Kidney tubule cell (primary cell): ENCODE results near the gene GUCA1A.
"Not testable (repeated sequence)": the region's sequence is repeated elsewhere in the genome, so short reads cannot be mapped to it uniquely, and the experiment has no call there.

Experiments
- DNase-seq: peaks from one replicate; pipeline ENCODE4 v3.0.0-alpha.2; 2018; ENCODE audit warnings: low spot score

GUCA1A gene

DNA sequence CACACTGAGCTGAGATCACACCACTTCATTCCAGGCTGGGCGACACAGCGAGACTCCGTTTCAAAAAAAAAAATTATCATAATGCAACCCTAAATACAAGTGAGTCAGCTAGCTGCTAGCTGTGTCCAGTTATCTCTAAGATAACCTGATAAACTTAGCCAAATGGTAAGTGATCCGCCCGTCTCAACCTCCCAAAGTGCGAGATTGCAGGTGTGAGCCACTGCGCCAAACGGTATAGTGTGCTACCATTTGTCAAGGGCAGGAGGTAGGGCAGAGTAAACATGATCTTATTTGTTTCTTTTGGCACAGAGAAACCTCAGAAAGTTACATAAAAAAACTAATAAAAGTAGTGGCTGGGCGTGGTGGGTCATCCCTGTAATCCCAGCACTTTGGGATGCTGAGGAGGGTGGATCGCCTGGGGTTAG is 26.0 kb upstream of the GUCA1A start:
- DNase-seq, result no peak

DNA sequence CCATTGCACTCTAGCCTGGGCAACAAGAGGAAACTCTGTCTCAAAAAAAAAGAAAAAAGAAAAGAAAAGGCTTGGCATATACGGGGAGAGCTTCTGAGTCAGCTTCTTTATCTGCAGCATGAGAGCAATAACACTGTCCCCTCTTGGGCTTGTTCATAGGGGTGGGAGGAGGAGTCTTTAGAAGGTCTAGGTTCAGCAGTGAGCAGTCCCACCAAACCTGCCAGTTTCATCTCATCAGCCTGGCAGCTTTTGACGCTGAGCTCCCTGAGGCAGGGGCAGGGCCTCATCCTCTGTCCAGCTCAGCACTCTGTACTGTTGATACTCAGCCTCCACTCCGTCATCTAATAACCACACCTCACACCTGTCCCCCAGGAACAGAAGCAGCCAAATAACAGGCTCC is 25.1 kb upstream of the GUCA1A start:
- DNase-seq, result no peak

GRCh38 chr6:42150254-42150653 is 22.9 kb upstream of the GUCA1A start:
- no peak for DNase-seq

- no peak for DNase-seq
These were observed 21.1 kb upstream of the GUCA1A start for GRCh38 chr6:42152024-42152423.

DNA sequence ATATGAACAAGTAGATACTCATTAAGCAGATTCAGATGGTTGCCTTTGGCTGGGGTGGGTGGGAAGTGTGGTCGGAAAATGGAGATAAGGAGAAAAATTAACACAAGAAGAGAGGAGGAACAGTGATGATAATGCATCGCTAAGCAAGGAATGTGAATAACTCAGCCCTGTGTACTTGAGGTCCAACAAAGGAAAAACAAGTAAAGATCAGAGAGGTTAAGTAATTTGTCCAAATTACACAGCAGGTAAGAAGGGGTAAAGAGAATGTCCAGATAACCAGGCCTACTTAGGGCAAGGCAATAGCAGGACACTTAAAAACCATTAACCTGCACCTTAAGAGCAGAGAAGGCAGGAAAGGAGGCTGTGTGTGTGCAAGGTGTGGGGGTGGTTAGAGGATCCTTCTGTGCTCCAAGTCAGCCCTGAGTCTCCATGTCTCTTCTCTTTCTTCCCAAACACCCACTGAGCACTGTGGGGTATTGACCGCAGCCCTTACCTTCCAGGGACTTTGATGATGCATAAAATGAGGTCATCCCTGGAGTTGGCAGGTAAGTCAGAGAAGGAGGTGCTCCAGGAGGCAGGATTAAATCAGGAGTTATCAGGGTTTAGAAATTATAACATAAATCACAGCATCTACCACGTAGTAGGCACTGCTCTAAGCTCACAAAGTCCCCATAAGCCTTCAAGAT is 20.5 kb upstream of the GUCA1A start:
- not testable (repeated sequence) for DNase-seq

DNA sequence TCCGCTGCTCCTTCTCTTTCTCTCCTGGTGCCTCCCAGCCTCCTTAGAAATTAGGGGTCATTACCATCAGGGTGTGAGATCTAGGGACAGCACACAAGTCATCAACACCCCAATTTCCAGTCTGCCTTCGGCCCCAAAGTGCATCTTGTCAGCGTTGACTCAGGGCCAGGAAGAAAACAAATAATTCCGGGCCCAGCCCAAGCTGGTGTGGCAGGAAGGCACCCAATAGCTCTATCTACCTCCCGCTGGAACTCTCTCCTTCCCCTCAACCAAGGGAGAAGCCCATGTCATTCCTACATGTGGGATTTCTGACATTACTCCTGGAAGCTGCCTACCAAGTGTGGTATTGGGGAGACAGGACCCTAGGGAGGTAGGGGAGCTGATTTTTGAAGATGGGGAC is 19.2 kb upstream of the GUCA1A start:
- DNase-seq, result no peak

GRCh38 chr6:42154461-42155209 is 18.5 kb upstream of the GUCA1A start:
- DNase-seq, result no peak

- no peak for DNase-seq
These were observed 17.9 kb upstream of the GUCA1A start for GRCh38 chr6:42155293-42155692.

DNA sequence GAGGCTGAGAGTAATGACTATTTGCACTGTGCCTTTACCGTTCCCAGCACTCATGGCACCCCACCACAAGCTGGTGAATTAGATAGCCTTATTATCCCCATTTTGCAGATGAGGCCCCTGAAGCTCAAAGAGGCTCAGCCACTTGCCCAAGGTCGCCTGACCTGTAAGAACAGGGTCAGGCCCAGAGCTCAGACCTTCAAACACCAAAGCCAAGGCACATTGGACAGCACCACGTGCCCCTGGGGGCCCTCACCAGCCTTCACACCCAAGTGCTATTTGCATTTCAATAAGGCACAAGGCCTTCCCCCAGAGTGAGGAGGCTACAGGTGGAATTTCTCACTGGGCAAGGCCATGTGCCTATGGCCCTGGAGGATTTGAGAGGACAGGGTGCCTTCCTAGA is 16.5 kb upstream of the GUCA1A start:
- no peak for DNase-seq

- DNase-seq, result peak; percentile 13
These were observed 15.2 kb upstream of the GUCA1A start for GRCh38 chr6:42158011-42158410.

DNA sequence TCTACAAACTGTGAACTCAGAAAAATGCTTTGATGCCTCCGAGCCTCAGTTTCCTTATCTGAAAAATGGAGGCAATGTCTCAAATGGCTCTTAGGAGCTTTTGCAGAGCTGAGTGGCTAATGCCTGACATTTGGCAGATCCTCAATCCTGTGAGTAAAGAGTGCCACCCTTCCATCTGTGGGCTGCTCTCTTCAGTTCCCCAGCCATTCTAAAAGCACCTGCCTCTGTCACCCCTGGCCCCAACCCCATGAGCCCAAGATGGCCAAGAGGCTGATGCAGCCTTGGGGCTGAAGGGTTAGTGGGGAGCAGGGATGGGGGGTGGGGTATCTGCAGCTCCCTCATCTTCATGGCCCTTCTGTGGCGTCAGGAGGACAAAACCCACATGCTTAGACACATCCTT is 14.5 kb upstream of the GUCA1A start:
- DNase-seq, result no peak

- no peak for DNase-seq
These were observed 13.6 kb upstream of the GUCA1A start for GRCh38 chr6:42159431-42160024.

GRCh38 chr6:42162384-42162783 is 10.8 kb upstream of the GUCA1A start:
- no peak for DNase-seq

- no peak for DNase-seq
These were observed 10.4 kb upstream of the GUCA1A start for GRCh38 chr6:42162812-42163211.

DNA sequence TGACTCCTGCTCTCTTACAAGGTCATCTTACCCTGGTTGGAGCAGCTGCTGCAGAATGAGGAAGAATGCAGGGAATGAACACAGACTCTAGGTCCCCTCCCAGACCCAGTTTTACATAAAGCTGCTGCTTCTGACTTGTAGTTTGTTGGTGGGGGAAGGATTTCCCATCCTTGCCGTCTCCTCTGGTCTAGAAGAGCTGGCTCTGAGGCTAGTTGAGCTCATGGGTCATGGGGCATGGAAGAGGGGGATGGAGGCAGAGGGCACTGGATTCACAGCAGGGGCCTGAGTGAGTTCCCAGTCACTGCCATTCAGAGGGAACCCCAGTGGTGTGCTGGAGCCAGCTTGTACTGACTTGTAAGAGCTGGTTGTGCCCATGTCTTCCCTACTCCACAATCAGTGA is 9.2 kb upstream of the GUCA1A start:
- no peak for DNase-seq

DNA sequence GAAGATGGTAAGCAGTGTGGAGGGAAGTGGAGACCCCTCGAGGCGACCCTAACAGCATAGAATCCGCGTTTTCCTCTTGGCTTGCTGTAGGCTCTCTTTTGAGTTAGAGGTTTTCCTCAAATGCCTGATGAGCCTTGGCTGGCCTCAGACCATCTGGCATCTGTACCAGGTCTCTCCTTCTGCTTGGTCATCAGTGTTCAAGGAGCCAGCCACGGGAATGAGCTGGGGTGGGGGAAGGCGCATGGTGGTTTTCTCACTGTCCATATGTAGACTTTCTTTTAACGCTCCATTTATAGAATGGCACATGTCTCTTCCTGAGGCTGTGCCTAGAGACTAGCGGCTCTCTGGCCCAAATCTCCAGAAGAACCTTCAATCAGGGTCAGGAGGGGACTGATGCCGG is 8.1 kb upstream of the GUCA1A start:
- peak; percentile 30 for DNase-seq

DNA sequence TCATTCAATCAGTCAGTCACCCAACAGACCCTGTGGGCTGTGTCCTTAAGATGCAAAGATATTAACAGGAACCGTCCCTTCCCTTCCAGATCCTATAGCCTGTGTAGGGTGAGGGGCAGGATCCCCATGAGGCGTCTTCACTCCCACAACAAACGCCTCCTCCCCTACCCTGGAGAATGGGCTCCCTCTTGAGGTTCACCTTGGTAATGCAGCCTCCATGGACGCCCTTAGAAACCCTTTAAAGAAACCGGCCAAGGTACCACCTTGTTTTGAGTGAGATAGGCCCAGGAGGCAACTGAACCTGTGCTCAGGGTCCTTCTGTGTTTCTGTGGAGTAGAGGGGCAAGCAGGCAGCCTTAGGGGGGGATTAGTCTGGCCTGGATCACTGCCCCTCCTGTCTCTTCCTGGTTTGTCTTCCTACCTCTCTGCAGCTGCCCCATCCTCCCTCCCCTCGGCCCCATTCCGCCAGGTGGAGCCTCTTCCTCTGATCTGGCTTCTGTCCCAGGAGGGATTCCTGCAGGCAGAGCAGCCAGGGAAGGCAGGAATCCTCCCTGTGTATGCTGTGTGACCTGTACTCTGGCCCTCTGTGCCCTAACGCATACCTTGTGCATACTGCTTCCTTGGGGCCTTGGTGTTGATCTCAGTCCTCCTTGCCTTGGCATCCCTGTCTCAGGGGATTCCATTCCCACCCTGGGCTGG is 6.6 kb upstream of the GUCA1A start:
- DNase-seq, result peak; percentile 85

DNA sequence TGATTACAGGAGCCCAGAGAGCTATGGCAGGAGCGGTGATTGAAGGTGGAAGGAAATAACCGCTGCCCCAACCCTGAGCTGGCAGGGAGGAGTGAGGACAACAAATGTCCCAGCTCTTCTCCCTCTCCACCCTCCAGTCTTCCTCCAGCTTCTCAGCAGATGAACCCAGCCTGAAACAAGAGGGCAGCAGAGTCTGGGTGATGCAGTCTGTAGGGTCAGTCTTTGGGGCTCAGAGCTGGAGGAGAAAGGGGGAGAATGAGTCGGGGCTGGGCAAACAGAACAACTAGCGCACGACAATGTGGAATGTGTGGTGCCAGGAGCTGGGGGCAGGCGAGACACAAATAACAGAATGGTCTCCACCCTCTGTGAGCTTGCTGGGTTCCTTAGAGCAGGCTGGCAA is 4.5 kb upstream of the GUCA1A start:
- no peak for DNase-seq

DNA sequence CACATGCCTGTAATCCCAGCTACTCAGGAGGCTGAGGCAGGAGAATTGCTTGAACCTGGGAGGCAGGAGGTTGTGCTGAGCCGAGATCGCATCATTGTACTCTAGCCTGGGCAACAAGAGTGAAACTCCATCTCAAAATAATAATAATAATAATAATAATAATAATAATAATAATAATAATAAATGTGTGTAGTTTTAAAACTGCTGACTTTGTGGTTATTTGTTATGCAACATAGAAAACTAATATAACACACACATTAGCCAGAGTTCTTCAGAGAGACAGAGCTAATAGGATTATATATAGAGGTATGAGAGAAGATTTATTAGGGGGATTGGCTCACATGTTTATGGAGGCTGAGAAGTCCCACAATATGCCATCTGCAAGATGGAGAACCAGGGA is 3.4 kb upstream of the GUCA1A start:
- DNase-seq, result not testable (repeated sequence)

GRCh38 chr6:42171813-42172581 is 1.2 kb upstream of the GUCA1A start:
- no peak for DNase-seq

DNA sequence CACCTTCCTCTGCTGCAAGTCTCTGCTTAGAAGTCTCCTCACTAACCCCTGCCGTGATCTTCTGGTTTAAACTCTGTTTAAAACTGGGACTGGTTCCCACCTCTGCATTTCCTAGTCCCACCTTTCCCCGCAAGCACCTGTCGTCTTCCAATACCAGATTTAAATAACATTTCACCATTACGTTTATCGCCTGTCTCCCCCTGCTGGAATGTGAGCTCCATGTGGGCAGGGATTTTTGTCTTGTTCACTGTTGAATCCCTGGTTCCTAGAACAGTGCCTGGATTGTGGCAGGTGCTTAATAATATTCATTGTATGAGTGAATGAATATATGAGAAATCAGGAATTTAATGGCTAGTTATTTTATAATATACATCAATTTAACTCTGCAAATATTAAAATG is 2.7 kb downstream of the GUCA1A start:
- no peak for DNase-seq

- no peak for DNase-seq
These were observed 3.8 kb downstream of the GUCA1A start for GRCh38 chr6:42176981-42177380.
